Right atrium auricular region (tissue), 2 donors: ENCODE results near the gene FSCB. TPM values are rescaled to one million over a fixed set of nuclear protein-coding genes. Genes with fewer than 3 reads are reported as not detected.
"Not testable (repeated sequence)": the region's sequence is repeated elsewhere in the genome, so short reads cannot be mapped to it uniquely, and the experiment has no call there.

Experiments
- DNase-seq: peaks from one replicate; pipeline ENCODE4 v3.0.0-alpha.2; 2019; ENCODE audit warnings: low spot score
- H3K27ac ChIP-seq, 2 donors: fragments of 200-600 bp; sonication (generic); 1 replicate in 1 of 2; 2 replicates in 1 of 2; pipeline ENCODE4 v1.5.1; 2016 to 2019
- H3K27me3 ChIP-seq, 2 donors: fragments of 200-600 bp; sonication (generic); one replicate each; pipeline versions ENCODE4 v1.5.1 to v1.6.0; 2017 to 2019
- H3K36me3 ChIP-seq: fragments of 200-600 bp; sonication (generic); one replicate; pipeline ENCODE4 v1.5.1; 2016
- H3K4me1 ChIP-seq, 2 donors: fragments of 200-600 bp; sonication (generic); one replicate each; pipeline versions ENCODE4 v1.5.1 to v1.6.0; 2017 to 2019
- H3K4me3 ChIP-seq, 2 donors: fragments of 200-600 bp; sonication (generic); 1 replicate in 1 of 2; 2 replicates in 1 of 2; pipeline ENCODE4 v1.5.1; 2017 to 2019; ENCODE audit warnings: mild to moderate bottlenecking in 1 of 2, moderate library complexity in 1 of 2
- H3K9me3 ChIP-seq, 2 donors: fragments of 200-600 bp; sonication (generic); one replicate each; pipeline ENCODE4 v1.5.1; 2019
- CTCF ChIP-seq, 2 donors: fragments of 200-600 bp; sonication (generic); IDR thresholded peaks; one replicate each; pipeline ENCODE4 v1.5.1; 2019; ENCODE audit warnings: antibody characterized with exemption in 2 of 2
- total RNA-seq, 2 donors: library from RNA; depleted of rRNA; stranded (reverse); fragments of >200 nt; gene quantifications; one replicate each; pipeline ENCODE4 v1.1.0, GENCODE V29; 2016

The FSCB gene
- not detected for total RNA-seq

GRCh38 chr14:44507183-44507582 is at the start of gene FSCB:
Gene FSCB (minus strand): TSS chr14:44507283. CDS start chr14:44506987, 296 bp downstream.
- TF ChIP-seq CTCF (IDR thresholded peaks at IDR 0.05), result no peak
- Histone ChIP-seq H3K27me3 (no peaks in the 10 kb centered on the region), H3K4me1 (no peaks in the 10 kb centered on the region), H3K36me3 (no peaks in the 10 kb centered on the region), H3K27ac (no peak within 1 kb of the TSS), H3K9me3 (no peaks in the 10 kb centered on the region), H3K4me3 (no peak within 1 kb of the TSS)
- DNase-seq, result no peak

GRCh38 chr14:44531658-44532057 is 24.6 kb upstream of the FSCB start:
- Histone ChIP-seq H3K9me3 (no peaks in the 10 kb centered on the region), H3K27ac (no peak overlapping the region), H3K4me1 (no peaks in the 10 kb centered on the region), H3K4me3 (no peak overlapping the region), H3K27me3 (no peaks in the 10 kb centered on the region), H3K36me3 (no peaks in the 10 kb centered on the region)
- DNase-seq, result no peak
- no peak for TF ChIP-seq CTCF (IDR thresholded peaks at IDR 0.05)

GRCh38 chr14:44530475-44530874 is 23.4 kb upstream of the FSCB start:
- TF ChIP-seq CTCF (IDR thresholded peaks at IDR 0.05), result no peak
- Histone ChIP-seq H3K9me3 (no peaks in the 10 kb centered on the region), H3K4me1 (no peaks in the 10 kb centered on the region), H3K27ac (no peak overlapping the region), H3K36me3 (no peaks in the 10 kb centered on the region), H3K27me3 (no peaks in the 10 kb centered on the region), H3K4me3 (no peak overlapping the region)
- DNase-seq, result no peak

- Histone ChIP-seq H3K27me3 (no peaks in the 10 kb centered on the region), H3K9me3 (no peaks in the 10 kb centered on the region), H3K4me1 (no peaks in the 10 kb centered on the region), H3K36me3 (no peaks in the 10 kb centered on the region), H3K4me3 (no peak overlapping the region), H3K27ac (no peak overlapping the region)
- DNase-seq, result no peak
- TF ChIP-seq CTCF (IDR thresholded peaks at IDR 0.05), result no peak
These were observed 21.9 kb upstream of the FSCB start for GRCh38 chr14:44529026-44529425.

GRCh38 chr14:44528180-44528579 is 21.1 kb upstream of the FSCB start:
- DNase-seq, result no peak
- Histone ChIP-seq H3K27ac (no peak overlapping the region), H3K4me1 (no peaks in the 10 kb centered on the region), H3K4me3 (no peak overlapping the region), H3K36me3 (no peaks in the 10 kb centered on the region), H3K9me3 (no peaks in the 10 kb centered on the region), H3K27me3 (no peaks in the 10 kb centered on the region)
- no peak for TF ChIP-seq CTCF (IDR thresholded peaks at IDR 0.05)

- Histone ChIP-seq H3K36me3 (no peaks in the 10 kb centered on the region), H3K27ac (no peak overlapping the region), H3K27me3 (no peaks in the 10 kb centered on the region), H3K4me1 (no peaks in the 10 kb centered on the region), H3K4me3 (no peak overlapping the region), H3K9me3 (no peaks in the 10 kb centered on the region)
- TF ChIP-seq CTCF (IDR thresholded peaks at IDR 0.05), result no peak
- no peak for DNase-seq
These were observed 18.2 kb upstream of the FSCB start for GRCh38 chr14:44525237-44525636.

- H3K4me3 ChIP-seq, H3K27ac ChIP-seq, H3K9me3 ChIP-seq, H3K36me3 ChIP-seq, H3K4me1 ChIP-seq, H3K27me3 ChIP-seq, DNase-seq: not testable (repeated sequence)
These were observed 8.6 kb upstream of the FSCB start for GRCh38 chr14:44515668-44516067.
